WTC11 (cell line): ENCODE measurements around the gene MOSMO.

Source experiments
- EMX1 ChIP-seq: fragments of 250-450 bp; sonication (Bioruptor Pico); IDR thresholded peaks from 2 replicates; pipeline ENCODE4 v1.8.0; 2021; ENCODE audit warnings: mild to moderate bottlenecking
- ESRRA ChIP-seq: sonication (generic); formaldehyde crosslinking; IDR thresholded peaks from 2 replicates; pipeline ENCODE4 v1.8.1; 2022; ENCODE audit warnings: mild to moderate bottlenecking, missing genetic modification reagents, borderline replicate concordance
- GRHL2 ChIP-seq: fragments of 250-450 bp; sonication (Bioruptor Pico); IDR thresholded peaks from 2 replicates; pipeline ENCODE4 v1.8.0; 2022; ENCODE audit warnings: mild to moderate bottlenecking, moderate library complexity; ENCODE audit not compliant: insufficient replicate concordance, severe bottlenecking
- GTF2I ChIP-seq: fragments of 250-450 bp; sonication (Bioruptor Pico); conservative IDR thresholded peaks from 2 replicates; pipeline ENCODE4 v1.4.0; 2021; ENCODE audit warnings: mild to moderate bottlenecking
- JUN ChIP-seq: sonication (generic); formaldehyde crosslinking; IDR thresholded peaks from 2 replicates; pipeline ENCODE4 v1.8.0; 2023; ENCODE audit warnings: mild to moderate bottlenecking, missing genetic modification reagents
- NR3C1 ChIP-seq: sonication (generic); formaldehyde crosslinking; conservative IDR thresholded peaks from 2 replicates; pipeline ENCODE4 v1.8.1; 2023; ENCODE audit warnings: low read depth, mild to moderate bottlenecking, missing genetic modification reagents
- SP1 ChIP-seq: sonication (generic); formaldehyde crosslinking; conservative IDR thresholded peaks from 2 replicates; pipeline ENCODE4 v1.8.1; 2022; ENCODE audit warnings: missing genetic modification reagents
- TF ChIP-seq, protein P1 (sequence below): fragments of 200-600 bp; IDR thresholded peaks from 2 replicates; pipeline ENCODE4 v1.8.0; 2022; ENCODE audit warnings: antibody characterized with exemption
- TF ChIP-seq, protein P2 (sequence below): sonication (generic); formaldehyde crosslinking; IDR thresholded peaks from 2 replicates; pipeline ENCODE4 v1.8.1; 2023; ENCODE audit warnings: mild to moderate bottlenecking, moderate library complexity, missing genetic modification reagents
- TF ChIP-seq, protein P3 (sequence below): sonication (generic); formaldehyde crosslinking; IDR thresholded peaks from 2 replicates; pipeline ENCODE4 v1.8.0; 2022; ENCODE audit warnings: mild to moderate bottlenecking, missing genetic modification reagents
- TF ChIP-seq, protein P4 (sequence below): fragments of 250-450 bp; sonication (Bioruptor Pico); IDR thresholded peaks from 2 replicates; pipeline ENCODE4 v2.1.2; 2022; ENCODE audit warnings: mild to moderate bottlenecking, moderate library complexity

DNA sequence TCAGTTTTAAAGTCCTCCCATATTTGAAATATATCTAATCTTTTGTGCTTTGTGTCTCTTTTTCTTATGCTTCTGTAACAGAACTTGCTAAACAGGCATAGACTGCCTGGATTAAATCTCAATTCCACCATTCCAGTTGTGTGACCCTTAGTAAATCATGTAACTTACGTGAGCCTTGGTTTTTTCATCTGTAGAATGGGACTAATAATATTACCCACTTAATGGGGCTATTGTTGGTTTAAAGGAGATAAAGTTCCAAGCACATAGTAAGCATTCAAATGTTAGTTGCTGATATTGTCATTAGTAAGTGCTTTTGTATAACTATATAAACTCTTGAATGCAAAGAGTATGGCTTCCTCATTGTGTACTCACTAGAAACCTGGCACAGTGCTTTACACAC is 78.5 kb downstream of the MOSMO start:
- TF ChIP-seq, protein P1, sequence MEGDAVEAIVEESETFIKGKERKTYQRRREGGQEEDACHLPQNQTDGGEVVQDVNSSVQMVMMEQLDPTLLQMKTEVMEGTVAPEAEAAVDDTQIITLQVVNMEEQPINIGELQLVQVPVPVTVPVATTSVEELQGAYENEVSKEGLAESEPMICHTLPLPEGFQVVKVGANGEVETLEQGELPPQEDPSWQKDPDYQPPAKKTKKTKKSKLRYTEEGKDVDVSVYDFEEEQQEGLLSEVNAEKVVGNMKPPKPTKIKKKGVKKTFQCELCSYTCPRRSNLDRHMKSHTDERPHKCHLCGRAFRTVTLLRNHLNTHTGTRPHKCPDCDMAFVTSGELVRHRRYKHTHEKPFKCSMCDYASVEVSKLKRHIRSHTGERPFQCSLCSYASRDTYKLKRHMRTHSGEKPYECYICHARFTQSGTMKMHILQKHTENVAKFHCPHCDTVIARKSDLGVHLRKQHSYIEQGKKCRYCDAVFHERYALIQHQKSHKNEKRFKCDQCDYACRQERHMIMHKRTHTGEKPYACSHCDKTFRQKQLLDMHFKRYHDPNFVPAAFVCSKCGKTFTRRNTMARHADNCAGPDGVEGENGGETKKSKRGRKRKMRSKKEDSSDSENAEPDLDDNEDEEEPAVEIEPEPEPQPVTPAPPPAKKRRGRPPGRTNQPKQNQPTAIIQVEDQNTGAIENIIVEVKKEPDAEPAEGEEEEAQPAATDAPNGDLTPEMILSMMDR: no peak
- TF ChIP-seq GRHL2: no peak
- TF ChIP-seq, protein P2, sequence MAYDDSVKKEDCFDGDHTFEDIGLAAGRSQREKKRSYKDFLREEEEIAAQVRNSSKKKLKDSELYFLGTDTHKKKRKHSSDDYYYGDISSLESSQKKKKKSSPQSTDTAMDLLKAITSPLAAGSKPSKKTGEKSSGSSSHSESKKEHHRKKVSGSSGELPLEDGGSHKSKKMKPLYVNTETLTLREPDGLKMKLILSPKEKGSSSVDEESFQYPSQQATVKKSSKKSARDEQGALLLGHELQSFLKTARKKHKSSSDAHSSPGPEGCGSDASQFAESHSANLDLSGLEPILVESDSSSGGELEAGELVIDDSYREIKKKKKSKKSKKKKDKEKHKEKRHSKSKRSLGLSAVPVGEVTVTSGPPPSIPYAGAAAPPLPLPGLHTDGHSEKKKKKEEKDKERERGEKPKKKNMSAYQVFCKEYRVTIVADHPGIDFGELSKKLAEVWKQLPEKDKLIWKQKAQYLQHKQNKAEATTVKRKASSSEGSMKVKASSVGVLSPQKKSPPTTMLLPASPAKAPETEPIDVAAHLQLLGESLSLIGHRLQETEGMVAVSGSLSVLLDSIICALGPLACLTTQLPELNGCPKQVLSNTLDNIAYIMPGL: no peak
- TF ChIP-seq GTF2I (CRISPR knock-in tag): no peak
- TF ChIP-seq, protein P3, sequence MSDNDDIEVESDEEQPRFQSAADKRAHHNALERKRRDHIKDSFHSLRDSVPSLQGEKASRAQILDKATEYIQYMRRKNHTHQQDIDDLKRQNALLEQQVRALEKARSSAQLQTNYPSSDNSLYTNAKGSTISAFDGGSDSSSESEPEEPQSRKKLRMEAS (CRISPR knock-in tag): no peak
- TF ChIP-seq, protein P4, sequence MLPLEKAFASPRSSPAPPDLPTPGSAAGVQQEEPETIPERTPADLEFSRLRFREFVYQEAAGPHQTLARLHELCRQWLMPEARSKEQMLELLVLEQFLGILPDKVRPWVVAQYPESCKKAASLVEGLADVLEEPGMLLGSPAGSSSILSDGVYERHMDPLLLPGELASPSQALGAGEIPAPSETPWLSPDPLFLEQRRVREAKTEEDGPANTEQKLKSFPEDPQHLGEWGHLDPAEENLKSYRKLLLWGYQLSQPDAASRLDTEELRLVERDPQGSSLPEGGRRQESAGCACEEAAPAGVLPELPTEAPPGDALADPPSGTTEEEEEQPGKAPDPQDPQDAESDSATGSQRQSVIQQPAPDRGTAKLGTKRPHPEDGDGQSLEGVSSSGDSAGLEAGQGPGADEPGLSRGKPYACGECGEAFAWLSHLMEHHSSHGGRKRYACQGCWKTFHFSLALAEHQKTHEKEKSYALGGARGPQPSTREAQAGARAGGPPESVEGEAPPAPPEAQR (CRISPR knock-in tag): no peak
- TF ChIP-seq ESRRA (CRISPR knock-in tag): no peak
- no peak for TF ChIP-seq SP1 (CRISPR knock-in tag)
- TF ChIP-seq EMX1: no peak
- no peak for TF ChIP-seq NR3C1
- TF ChIP-seq JUN (CRISPR knock-in tag): no peak
